WTC11 (cell line): ENCODE measurements around the gene PSMC3.

ENCODE experiments used
- TEAD4 ChIP-seq: sonication (generic); formaldehyde crosslinking; IDR thresholded peaks from 2 replicates; pipeline ENCODE4 v1.8.0; 2022; ENCODE audit warnings: mild to moderate bottlenecking, missing genetic modification reagents
- TF ChIP-seq, protein P1 (sequence below): sonication (generic); formaldehyde crosslinking; conservative IDR thresholded peaks from 2 replicates; pipeline ENCODE4 v1.8.1; 2023; ENCODE audit warnings: mild to moderate bottlenecking, low read depth, missing genetic modification reagents, moderate library complexity

DNA sequence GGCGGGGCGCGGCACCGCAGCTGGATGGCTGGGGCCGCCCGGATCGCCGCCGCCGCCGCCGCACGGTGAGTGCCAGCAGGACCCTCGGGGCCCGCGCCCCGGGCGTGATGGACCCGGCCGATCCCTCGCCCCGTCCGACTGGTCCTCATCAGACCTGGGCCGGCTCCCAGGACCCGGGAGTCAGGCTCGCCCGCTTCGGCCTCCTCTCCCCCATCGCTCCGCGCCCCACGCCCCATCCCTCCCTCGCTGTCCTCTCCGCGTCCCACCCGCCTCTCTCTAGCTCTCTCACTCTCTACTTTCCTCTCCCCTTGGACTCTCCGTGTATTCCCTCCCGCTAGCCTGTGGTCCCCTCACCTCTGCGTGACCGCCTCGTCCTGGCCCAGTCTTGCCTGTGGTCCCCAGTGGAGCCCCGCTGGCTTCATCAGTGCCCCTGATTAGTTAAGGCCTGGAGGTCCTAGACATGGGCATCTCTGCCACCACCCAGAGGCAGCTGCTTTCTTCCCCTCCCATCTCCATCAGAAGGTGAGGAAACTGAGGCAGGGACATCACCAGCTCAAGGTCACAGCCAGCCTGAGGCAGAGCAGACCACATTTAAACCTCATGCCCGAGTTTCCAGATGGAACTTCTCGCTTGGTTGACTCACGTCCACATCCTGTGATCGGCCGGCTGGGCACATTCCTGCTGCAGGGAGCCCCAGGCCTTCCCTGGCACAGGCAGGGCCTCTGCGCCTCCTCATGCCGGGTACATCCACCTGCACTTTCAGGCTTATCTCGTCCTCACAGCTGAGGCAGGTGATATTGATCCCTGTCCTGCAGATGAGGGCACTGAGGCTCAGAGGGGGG, 17.4 kb downstream of the PSMC3 start:
- no peak for TF ChIP-seq TEAD4 (CRISPR knock-in tag)
- TF ChIP-seq, protein P1, sequence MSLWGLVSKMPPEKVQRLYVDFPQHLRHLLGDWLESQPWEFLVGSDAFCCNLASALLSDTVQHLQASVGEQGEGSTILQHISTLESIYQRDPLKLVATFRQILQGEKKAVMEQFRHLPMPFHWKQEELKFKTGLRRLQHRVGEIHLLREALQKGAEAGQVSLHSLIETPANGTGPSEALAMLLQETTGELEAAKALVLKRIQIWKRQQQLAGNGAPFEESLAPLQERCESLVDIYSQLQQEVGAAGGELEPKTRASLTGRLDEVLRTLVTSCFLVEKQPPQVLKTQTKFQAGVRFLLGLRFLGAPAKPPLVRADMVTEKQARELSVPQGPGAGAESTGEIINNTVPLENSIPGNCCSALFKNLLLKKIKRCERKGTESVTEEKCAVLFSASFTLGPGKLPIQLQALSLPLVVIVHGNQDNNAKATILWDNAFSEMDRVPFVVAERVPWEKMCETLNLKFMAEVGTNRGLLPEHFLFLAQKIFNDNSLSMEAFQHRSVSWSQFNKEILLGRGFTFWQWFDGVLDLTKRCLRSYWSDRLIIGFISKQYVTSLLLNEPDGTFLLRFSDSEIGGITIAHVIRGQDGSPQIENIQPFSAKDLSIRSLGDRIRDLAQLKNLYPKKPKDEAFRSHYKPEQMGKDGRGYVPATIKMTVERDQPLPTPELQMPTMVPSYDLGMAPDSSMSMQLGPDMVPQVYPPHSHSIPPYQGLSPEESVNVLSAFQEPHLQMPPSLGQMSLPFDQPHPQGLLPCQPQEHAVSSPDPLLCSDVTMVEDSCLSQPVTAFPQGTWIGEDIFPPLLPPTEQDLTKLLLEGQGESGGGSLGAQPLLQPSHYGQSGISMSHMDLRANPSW (CRISPR knock-in tag) = no peak
